ENCODE results near the gene IPO4.

The IPO4 gene

DNA sequence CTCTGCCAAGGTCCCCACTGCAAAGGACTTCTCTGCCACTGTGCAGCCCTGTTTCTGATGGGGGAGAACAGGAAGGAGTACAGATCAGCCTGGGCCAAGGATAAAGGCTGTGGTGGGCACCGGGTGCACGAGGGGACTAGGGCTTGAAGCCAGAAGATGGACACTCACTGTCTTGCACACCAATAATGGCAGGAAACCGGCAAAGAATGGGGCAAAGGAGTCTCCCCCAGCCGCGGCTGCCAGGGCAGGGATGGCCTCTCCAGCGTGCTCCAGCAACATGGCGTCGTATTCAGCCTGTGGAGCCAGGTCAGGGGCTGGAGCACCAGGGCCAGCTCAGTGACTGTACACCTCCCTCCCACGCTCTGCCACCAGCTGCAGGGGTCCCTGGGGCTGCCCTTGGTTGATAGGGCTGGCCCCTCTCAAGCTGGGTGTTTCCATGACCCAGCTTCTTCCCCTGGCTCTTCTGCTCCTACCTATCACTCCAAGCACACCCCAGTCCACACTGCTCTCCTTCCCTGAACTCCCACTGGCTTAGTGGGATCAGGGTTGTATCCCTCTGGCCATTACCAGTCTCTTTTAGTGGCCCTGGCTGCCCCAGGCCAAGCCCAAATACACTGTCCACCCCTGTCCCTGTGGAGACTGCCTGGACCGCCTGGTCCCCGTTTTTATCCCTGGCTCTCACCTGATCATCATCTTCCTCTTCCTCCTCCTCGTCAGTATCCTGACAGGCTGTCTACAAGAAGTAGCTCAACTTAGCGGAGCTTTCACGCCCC, 6.3 kb downstream of the IPO4 start:
- no peaks in the 10 kb centered on the region for H3K27me3 ChIP-seq (ENCODE audit: insufficient read depth, insufficient read length)
- peaks cover 96% of the 10 kb centered on the region for H3K36me3 ChIP-seq (ENCODE audit: insufficient read depth, insufficient read length, low read length)
- DNase-seq (ENCODE audit: low read depth, low spot score) = no peak
- no peak overlapping the region for H3K4me3 ChIP-seq (ENCODE audit: insufficient read length, low read depth)
- H3K9ac ChIP-seq (ENCODE audit: insufficient read length, low read depth) = no peak overlapping the region
- no peaks in the 10 kb centered on the region for H3K4me1 ChIP-seq (ENCODE audit: insufficient read depth, insufficient read length)
- no peaks in the 10 kb centered on the region for H3K9me3 ChIP-seq (ENCODE audit: insufficient read depth, low read length)
- TF ChIP-seq SUZ12 (IDR thresholded peaks at IDR 0.05; ENCODE audit: extremely low read depth, insufficient read depth, insufficient read length) (no peak), ZNF274 (IDR thresholded peaks at IDR 0.05; ENCODE audit: low read depth, low read length) (no peak), YY1 (IDR thresholded peaks at IDR 0.05; ENCODE audit: insufficient read depth, insufficient read length) (no peak)

DNA sequence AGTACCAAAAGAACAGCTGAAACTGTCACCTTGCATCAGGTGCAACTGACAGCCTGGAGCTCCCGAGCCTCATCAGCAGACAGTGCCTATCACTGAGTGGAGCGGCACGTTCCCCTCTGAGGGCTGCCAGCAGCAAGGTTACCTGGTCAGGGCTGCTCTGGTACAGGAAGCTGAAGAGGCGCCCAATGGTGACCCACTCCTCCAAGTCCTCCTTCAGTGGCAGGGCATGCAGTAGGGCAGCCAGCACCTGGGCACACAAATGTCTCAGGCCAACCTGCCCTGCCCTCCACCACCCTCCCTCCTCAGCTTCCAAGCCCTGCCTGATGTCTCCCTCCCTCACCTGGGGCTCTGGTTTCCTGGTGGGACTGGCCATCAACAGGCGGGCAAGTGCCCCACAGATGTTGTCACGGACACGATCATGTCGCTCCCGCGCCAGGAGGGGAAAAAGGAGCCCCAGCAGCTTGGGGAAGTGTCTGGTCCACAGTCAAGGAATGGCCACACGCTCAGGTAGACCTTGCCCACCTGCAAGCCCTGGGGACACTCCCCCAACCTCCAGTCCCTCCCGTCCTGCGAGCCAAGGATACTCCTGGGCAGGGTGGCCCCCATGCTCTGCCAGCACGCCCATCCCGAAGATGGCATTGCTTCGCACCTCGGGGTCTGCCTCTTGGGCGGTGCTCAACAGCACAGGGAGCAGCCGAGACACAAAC, 7.1 kb downstream of the IPO4 start:
- Histone ChIP-seq H3K9ac (ENCODE audit: insufficient read length, low read depth) (peak overlapping the region; percentile 1), H3K27me3 (ENCODE audit: insufficient read depth, insufficient read length) (no peaks in the 10 kb centered on the region), H3K4me3 (ENCODE audit: insufficient read length, low read depth) (no peak overlapping the region), H3K36me3 (ENCODE audit: insufficient read depth, insufficient read length, low read length) (peaks cover 96% of the 10 kb centered on the region), H3K9me3 (ENCODE audit: insufficient read depth, low read length) (no peaks in the 10 kb centered on the region), H3K4me1 (ENCODE audit: insufficient read depth, insufficient read length) (no peaks in the 10 kb centered on the region)
- TF ChIP-seq YY1 (IDR thresholded peaks at IDR 0.05; ENCODE audit: insufficient read depth, insufficient read length) (no peak), SUZ12 (IDR thresholded peaks at IDR 0.05; ENCODE audit: extremely low read depth, insufficient read depth, insufficient read length) (no peak), ZNF274 (IDR thresholded peaks at IDR 0.05; ENCODE audit: low read depth, low read length) (no peak)
- DNase-seq (ENCODE audit: low read depth, low spot score) = no peak

DNA sequence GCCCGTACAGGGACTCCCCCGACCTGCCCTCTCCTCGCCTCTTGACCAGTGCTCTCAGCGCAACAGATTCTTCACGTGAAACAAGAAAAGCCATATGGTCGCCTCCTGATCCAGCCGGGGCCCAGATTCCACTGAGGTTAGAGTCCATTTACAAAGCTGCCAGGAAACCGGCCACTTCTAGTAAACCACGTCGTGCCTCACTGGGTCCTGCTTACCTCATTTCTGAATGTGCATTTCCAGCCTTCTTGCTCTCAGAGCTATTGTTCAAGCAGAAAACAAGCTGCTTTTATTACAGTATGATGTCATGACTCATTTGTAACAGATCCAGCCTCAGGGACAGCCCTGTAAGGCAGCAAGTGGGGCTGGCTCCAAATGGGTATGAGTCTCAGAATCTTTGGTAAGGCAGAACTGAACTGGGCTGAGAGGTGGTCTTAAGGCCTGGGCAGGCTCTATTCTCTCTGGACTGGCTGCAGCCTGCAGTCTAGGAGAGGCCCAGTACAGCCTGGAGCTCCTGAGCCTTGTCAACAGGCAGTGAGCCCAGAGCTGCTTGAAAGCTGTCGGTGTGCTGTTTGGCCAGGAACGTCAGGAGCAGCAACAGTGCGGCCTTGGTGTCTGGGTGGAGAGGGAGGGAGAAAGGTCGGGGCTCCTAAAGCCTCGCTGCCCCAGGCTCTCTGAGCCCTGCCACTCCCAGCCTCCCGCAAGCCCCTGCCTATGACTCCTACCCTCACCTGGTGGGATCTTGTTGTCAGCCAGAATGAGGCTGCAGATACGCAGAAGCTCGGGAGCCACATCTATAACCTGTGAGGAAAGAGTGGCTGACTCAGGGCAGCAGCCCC, 8.4 kb downstream of the IPO4 start:
- no peak overlapping the region for H3K4me3 ChIP-seq (ENCODE audit: insufficient read length, low read depth)
- no peaks in the 10 kb centered on the region for H3K27me3 ChIP-seq (ENCODE audit: insufficient read depth, insufficient read length)
- no peak for TF ChIP-seq ZNF274 (IDR thresholded peaks at IDR 0.05; ENCODE audit: low read depth, low read length)
- H3K9ac ChIP-seq (ENCODE audit: insufficient read length, low read depth) = no peak overlapping the region
- no peaks in the 10 kb centered on the region for H3K4me1 ChIP-seq (ENCODE audit: insufficient read depth, insufficient read length)
- peaks cover 83% of the 10 kb centered on the region for H3K36me3 ChIP-seq (ENCODE audit: insufficient read depth, insufficient read length, low read length)
- no peaks in the 10 kb centered on the region for H3K9me3 ChIP-seq (ENCODE audit: insufficient read depth, low read length)
- DNase-seq (ENCODE audit: low read depth, low spot score) = no peak

DNA sequence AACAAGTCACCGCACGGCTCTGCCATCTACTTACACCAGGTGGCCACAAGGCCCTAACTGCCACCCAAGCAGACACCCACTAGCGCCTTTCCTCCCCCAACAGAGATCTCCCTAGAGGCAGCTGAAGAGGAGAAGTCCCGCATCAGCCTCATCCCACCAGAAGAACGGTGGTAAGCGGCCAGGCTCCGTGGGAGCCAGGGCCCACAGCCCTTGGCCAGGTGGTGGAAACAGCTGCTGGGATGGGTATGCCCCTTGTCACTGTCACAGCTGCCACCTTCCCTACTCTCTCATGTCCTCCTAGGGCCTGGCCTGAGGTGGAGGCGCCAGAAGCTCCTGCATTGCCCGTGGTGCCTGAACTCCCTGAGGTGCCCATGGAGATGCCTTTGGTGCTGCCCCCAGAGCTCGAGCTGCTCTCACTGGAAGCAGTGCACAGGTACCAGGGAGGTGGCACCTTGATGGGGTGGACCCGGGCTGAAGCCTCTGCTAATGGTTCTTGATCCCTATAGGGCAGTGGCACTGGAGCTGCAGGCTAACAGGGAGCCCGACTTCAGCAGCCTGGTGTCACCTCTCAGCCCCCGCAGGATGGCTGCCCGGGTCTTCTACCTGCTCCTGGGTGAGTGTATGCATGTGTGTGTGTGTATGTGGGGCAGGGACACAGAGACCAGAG, 9.2 kb downstream of the IPO4 start:
- H3K9me3 ChIP-seq (ENCODE audit: insufficient read depth, low read length) = no peaks in the 10 kb centered on the region
- H3K4me3 ChIP-seq (ENCODE audit: insufficient read length, low read depth) = no peak overlapping the region
- H3K4me1 ChIP-seq (ENCODE audit: insufficient read depth, insufficient read length) = no peaks in the 10 kb centered on the region
- DNase-seq (ENCODE audit: low read depth, low spot score) = no peak
- H3K9ac ChIP-seq (ENCODE audit: insufficient read length, low read depth) = no peak overlapping the region
- TF ChIP-seq YY1 (IDR thresholded peaks at IDR 0.05; ENCODE audit: insufficient read depth, insufficient read length) (no peak), ZNF274 (IDR thresholded peaks at IDR 0.05; ENCODE audit: low read depth, low read length) (no peak), SUZ12 (IDR thresholded peaks at IDR 0.05; ENCODE audit: extremely low read depth, insufficient read depth, insufficient read length) (no peak)
- peaks cover 75% of the 10 kb centered on the region for H3K36me3 ChIP-seq (ENCODE audit: insufficient read depth, insufficient read length, low read length)
- no peaks in the 10 kb centered on the region for H3K27me3 ChIP-seq (ENCODE audit: insufficient read depth, insufficient read length)

DNA sequence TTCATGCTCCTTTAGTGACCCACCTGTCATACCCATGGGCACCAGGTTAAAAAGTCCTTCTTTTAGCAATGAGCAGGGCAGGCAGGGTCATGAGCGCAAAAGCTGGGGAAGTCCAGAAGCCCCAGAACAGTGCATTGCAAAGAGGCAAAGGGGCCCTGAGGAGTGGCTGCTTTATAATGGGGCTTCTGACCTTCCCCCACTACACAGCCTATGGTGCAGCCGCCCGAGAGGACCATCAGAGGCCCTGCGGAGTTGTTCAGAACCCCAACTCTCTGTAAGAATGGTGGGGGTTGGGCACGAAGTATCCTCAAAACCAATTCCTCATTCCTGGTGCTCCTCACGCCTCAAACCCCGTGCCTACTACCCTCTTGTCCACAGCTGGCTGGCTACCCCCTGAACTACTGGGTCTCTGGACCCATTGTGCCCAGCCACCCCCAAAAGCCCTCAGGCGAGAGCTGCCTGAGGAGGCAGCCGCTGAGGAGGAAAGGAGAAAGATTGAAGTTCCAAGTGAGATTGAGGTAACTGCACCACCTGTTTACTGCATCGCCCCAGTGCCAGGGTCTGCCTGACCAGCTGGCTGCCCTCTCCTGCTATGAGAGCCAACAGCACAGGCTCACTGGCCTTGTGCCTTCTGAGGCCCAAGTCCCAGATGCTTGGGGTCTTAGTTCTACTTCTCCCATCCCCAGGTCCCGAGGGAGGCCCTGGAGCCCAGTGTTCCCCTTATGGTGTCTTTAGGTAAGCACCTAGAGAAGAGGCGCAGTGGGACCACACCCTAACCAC, 10.0 kb downstream of the IPO4 start:
- no peak for DNase-seq (ENCODE audit: low read depth, low spot score)
- TF ChIP-seq YY1 (IDR thresholded peaks at IDR 0.05; ENCODE audit: insufficient read depth, insufficient read length) (no peak), SUZ12 (IDR thresholded peaks at IDR 0.05; ENCODE audit: extremely low read depth, insufficient read depth, insufficient read length) (no peak), ZNF274 (IDR thresholded peaks at IDR 0.05; ENCODE audit: low read depth, low read length) (no peak)

DNA sequence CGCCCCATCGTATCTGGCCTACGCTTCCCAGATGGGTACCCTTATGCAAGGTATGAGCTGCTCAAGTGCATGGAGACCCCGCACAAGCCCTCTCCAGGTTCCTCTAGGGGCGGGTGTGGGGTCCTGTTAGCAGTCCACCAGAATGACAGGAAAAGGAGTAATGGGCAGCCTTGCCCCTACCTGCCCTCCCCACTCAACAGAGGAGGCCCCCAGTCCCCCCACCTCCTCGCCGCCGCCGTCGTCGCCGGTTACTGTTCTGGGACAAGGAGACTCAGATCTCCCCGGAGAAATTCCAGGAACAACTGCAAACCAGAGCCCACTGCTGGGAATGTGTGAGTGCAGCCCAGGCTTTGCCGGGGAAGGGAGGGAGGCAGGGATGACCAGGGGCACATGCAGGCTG, 10.7 kb downstream of the IPO4 start:
- TF ChIP-seq ZNF274 (IDR thresholded peaks at IDR 0.05; ENCODE audit: low read depth, low read length) = no peak
- no peak for TF ChIP-seq SUZ12 (IDR thresholded peaks at IDR 0.05; ENCODE audit: extremely low read depth, insufficient read depth, insufficient read length)
- no peak for TF ChIP-seq YY1 (IDR thresholded peaks at IDR 0.05; ENCODE audit: insufficient read depth, insufficient read length)
- peaks cover 65% of the 10 kb centered on the region for H3K36me3 ChIP-seq (ENCODE audit: insufficient read depth, insufficient read length, low read length)

More for the DNA sequence above, 10.0 kb downstream of the IPO4 start:
- Histone ChIP-seq H3K36me3 (ENCODE audit: insufficient read depth, insufficient read length, low read length) (peaks cover 67% of the 10 kb centered on the region), H3K4me3 (ENCODE audit: insufficient read length, low read depth) (no peak overlapping the region), H3K4me1 (ENCODE audit: insufficient read depth, insufficient read length) (no peaks in the 10 kb centered on the region), H3K9me3 (ENCODE audit: insufficient read depth, low read length) (no peaks in the 10 kb centered on the region), H3K9ac (ENCODE audit: insufficient read length, low read depth) (no peak overlapping the region), H3K27me3 (ENCODE audit: insufficient read depth, insufficient read length) (no peaks in the 10 kb centered on the region)

More for the DNA sequence above, 10.7 kb downstream of the IPO4 start:
- DNase-seq (ENCODE audit: low read depth, low spot score) = no peak
- Histone ChIP-seq H3K4me1 (ENCODE audit: insufficient read depth, insufficient read length) (peaks cover 2% of the 10 kb centered on the region), H3K27me3 (ENCODE audit: insufficient read depth, insufficient read length) (no peaks in the 10 kb centered on the region), H3K4me3 (ENCODE audit: insufficient read length, low read depth) (no peak overlapping the region), H3K9me3 (ENCODE audit: insufficient read depth, low read length) (no peaks in the 10 kb centered on the region), H3K9ac (ENCODE audit: insufficient read length, low read depth) (no peak overlapping the region)
